Inflammatory macrophage (primary cell): ENCODE data around the gene NFASC.

Source experiments
- DNase-seq, 2 donors: peaks; one replicate each; pipeline ENCODE4 v3.0.0-alpha.2; 2020 to 2022

Gene NFASC

GRCh38 chr1:204984499-204984898, 113.8 kb downstream of the NFASC start:
- no peak for DNase-seq

- DNase-seq: no peak
These were observed 115.5 kb downstream of the NFASC start for GRCh38 chr1:204986181-204986580.

GRCh38 chr1:204987689-204988088, 117.0 kb downstream of the NFASC start:
- no peak for DNase-seq

- no peak for DNase-seq
These were observed 117.5 kb downstream of the NFASC start for GRCh38 chr1:204988196-204988595.

- peak; percentile 66 to 71 for DNase-seq
These were observed 118.8 kb downstream of the NFASC start for GRCh38 chr1:204989266-204990058.

- DNase-seq: no peak
These were observed 119.5 kb downstream of the NFASC start for GRCh38 chr1:204990059-204990664.

- no peak for DNase-seq
These were observed 120.2 kb downstream of the NFASC start for GRCh38 chr1:204990721-204991341.

- no peak for DNase-seq
These were observed 120.7 kb downstream of the NFASC start for GRCh38 chr1:204991342-204991844.

GRCh38 chr1:204992201-204992997, 121.7 kb downstream of the NFASC start:
- peak; percentile 68 to 69 for DNase-seq

GRCh38 chr1:204992998-204993314, 122.3 kb downstream of the NFASC start:
- DNase-seq: no peak

- DNase-seq: no peak
These were observed 123.6 kb downstream of the NFASC start for GRCh38 chr1:204994086-204994862.

- no peak for DNase-seq
These were observed 126.3 kb downstream of the NFASC start for GRCh38 chr1:204996981-204997380.

- DNase-seq: no peak
These were observed 127.1 kb downstream of the NFASC start for GRCh38 chr1:204997591-204998355.

- DNase-seq: no peak
These were observed 130.5 kb downstream of the NFASC start for GRCh38 chr1:205001162-205001561.

GRCh38 chr1:205002705-205003104, 132.0 kb downstream of the NFASC start:
- no peak for DNase-seq

GRCh38 chr1:205003358-205004131, 132.9 kb downstream of the NFASC start:
- DNase-seq: no peak

- DNase-seq: no peak
These were observed 133.7 kb downstream of the NFASC start for GRCh38 chr1:205004351-205004750.

GRCh38 chr1:205008896-205009295, 138.2 kb downstream of the NFASC start:
- DNase-seq: no peak

GRCh38 chr1:205009670-205010069, 139.0 kb downstream of the NFASC start:
- DNase-seq: no peak

- no peak for DNase-seq
These were observed 141.9 kb downstream of the NFASC start for GRCh38 chr1:205012391-205013140.
